ENCODE results near the gene UBE2G2.

GRCh38 chr21:44773291-44773932, 28.2 kb downstream of the UBE2G2 start:
- TF ChIP-seq SMC3 (IDR thresholded peaks at IDR 0.05; ENCODE audit: low read depth, low read length) (no peak), CTCF (conservative IDR thresholded peaks at IDR 0.05; ENCODE audit: low read depth, low read length) (no peak), RFX5 (IDR thresholded peaks at IDR 0.05; ENCODE audit: low read depth, low read length) (no peak), RAD21 (IDR thresholded peaks at IDR 0.05; ENCODE audit: low read length) (no peak), MAZ (IDR thresholded peaks at IDR 0.05; ENCODE audit: borderline replicate concordance, low read depth, low read length) (no peak), POLR2A (IDR thresholded peaks at IDR 0.05; ENCODE audit: low read depth, low read length) (no peak), BHLHE40 (IDR thresholded peaks at IDR 0.05; ENCODE audit: low read depth, low read length) (no peak), FOS (IDR thresholded peaks at IDR 0.05; ENCODE audit: low read depth, low read length) (no peak)
